RWPE2 (cell line): ENCODE results near the gene PRKD2.

ENCODE experiments used
- ATAC-seq: fragments of 200-7000 bp; cut with Tn5 transposase; 3 replicates; pipeline ENCODE4 v1.9.1; 2021; ENCODE audit warnings: low read depth
- DNase-seq: peaks from one replicate; pipeline ENCODE4 v3.0.0-alpha.2; 2020; ENCODE audit warnings: low spot score
- H3K27ac ChIP-seq: fragments of 450-650 bp; 2 replicates; pipeline ENCODE4 v1.5.1; 2017; ENCODE audit warnings: mild to moderate bottlenecking; ENCODE audit not compliant: poor library complexity, severe bottlenecking
- H3K27me3 ChIP-seq: fragments of 250-450 bp; sonication (Bioruptor Pico); 2 replicates; pipeline ENCODE4 v1.5.1; 2021; ENCODE audit warnings: mild to moderate bottlenecking, moderate library complexity; ENCODE audit not compliant: insufficient read depth, poor library complexity, severe bottlenecking
- H3K36me3 ChIP-seq: fragments of 250-450 bp; sonication (Bioruptor Pico); 2 replicates; pipeline ENCODE4 v1.5.1; 2020; ENCODE audit warnings: low read depth, mild to moderate bottlenecking, moderate library complexity
- H3K4me1 ChIP-seq: fragments of 250-450 bp; sonication (Bioruptor Pico); 2 replicates; pipeline ENCODE4 v1.5.1; 2021; ENCODE audit warnings: mild to moderate bottlenecking, moderate library complexity; ENCODE audit not compliant: insufficient read depth, poor library complexity, severe bottlenecking
- H3K4me3 ChIP-seq: fragments of 250-450 bp; sonication (Bioruptor Pico); 2 replicates; pipeline ENCODE4 v1.5.1; 2021; ENCODE audit warnings: mild to moderate bottlenecking, moderate library complexity; ENCODE audit not compliant: severe bottlenecking
- H3K9me3 ChIP-seq: fragments of 250-450 bp; sonication (Bioruptor Pico); 2 replicates; pipeline ENCODE4 v1.5.1; 2021; ENCODE audit warnings: mild to moderate bottlenecking, moderate library complexity; ENCODE audit not compliant: severe bottlenecking
- TF ChIP-seq, protein P1 (sequence below): fragments of 450-650 bp; IDR thresholded peaks from one replicate; pipeline ENCODE4 v1.5.1; 2017; ENCODE audit warnings: mild to moderate bottlenecking, moderate library complexity; ENCODE audit not compliant: poor library complexity, severe bottlenecking

Gene PRKD2

GRCh38 chr19:46722004-46722380 lies 5.1 kb upstream of the PRKD2 start:
- Histone ChIP-seq H3K9me3 (no peaks in the 10 kb centered on the region), H3K36me3 (peaks cover 57% of the 10 kb centered on the region), H3K4me3 (no peak overlapping the region), H3K27me3 (no peaks in the 10 kb centered on the region), H3K27ac (no peak overlapping the region), H3K4me1 (peaks cover 5% of the 10 kb centered on the region)
- TF ChIP-seq, protein P1, sequence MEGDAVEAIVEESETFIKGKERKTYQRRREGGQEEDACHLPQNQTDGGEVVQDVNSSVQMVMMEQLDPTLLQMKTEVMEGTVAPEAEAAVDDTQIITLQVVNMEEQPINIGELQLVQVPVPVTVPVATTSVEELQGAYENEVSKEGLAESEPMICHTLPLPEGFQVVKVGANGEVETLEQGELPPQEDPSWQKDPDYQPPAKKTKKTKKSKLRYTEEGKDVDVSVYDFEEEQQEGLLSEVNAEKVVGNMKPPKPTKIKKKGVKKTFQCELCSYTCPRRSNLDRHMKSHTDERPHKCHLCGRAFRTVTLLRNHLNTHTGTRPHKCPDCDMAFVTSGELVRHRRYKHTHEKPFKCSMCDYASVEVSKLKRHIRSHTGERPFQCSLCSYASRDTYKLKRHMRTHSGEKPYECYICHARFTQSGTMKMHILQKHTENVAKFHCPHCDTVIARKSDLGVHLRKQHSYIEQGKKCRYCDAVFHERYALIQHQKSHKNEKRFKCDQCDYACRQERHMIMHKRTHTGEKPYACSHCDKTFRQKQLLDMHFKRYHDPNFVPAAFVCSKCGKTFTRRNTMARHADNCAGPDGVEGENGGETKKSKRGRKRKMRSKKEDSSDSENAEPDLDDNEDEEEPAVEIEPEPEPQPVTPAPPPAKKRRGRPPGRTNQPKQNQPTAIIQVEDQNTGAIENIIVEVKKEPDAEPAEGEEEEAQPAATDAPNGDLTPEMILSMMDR, result no peak
- no peak for DNase-seq
- no peak for ATAC-seq

GRCh38 chr19:46721269-46722003 lies 4.5 kb upstream of the PRKD2 start:
- Histone ChIP-seq H3K4me3 (no peak overlapping the region), H3K27me3 (no peaks in the 10 kb centered on the region), H3K27ac (no peak overlapping the region), H3K4me1 (peaks cover 5% of the 10 kb centered on the region), H3K9me3 (no peaks in the 10 kb centered on the region), H3K36me3 (peaks cover 53% of the 10 kb centered on the region)
- DNase-seq (peak; percentile 64), ATAC-seq (no peak)
- TF ChIP-seq, protein P1, result no peak

DNA sequence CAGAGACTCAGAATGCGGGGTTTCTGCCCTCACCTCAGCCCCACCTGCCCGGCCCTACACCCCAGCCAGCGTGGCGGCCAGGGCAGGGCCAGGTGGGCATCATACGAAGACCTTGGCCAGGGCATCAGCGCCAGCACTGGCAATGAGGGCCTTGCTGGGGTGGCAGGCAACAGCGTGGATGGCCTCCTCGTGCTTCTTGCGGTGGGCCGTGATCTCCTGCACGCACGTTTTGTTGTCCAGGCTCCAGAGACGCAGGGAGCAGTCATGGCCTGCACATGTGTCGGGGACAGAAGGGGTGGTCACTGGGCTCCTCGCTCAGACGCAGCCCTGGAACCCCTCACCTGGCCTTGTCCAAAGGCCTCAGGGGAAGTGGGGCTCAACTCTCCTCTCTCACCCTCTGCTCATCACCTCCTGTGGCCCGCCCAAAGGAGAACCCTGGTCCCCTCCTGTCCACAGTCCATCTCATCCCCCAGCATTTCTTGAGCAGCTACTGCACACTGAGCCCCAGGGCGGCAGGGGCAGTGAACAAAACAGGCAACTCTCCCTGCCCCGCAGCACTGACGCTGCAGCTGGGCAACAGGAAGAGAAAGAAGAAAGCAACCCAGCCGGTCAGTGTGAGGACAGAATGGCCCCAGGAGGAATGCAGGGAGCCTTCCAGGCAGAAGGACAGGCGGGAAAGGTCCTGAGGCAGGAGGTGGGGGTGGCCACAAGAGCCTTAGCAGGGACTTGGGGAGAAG lies 3.8 kb upstream of the PRKD2 start:
- no peaks in the 10 kb centered on the region for H3K9me3 ChIP-seq
- H3K4me3 ChIP-seq, result no peak overlapping the region
- ATAC-seq (no peak), DNase-seq (peak; percentile 52)
- H3K27ac ChIP-seq, result no peak overlapping the region
- H3K36me3 ChIP-seq, result peaks cover 46% of the 10 kb centered on the region
- H3K4me1 ChIP-seq, result peaks cover 5% of the 10 kb centered on the region
- H3K27me3 ChIP-seq, result no peaks in the 10 kb centered on the region
- TF ChIP-seq, protein P1, result no peak

DNA sequence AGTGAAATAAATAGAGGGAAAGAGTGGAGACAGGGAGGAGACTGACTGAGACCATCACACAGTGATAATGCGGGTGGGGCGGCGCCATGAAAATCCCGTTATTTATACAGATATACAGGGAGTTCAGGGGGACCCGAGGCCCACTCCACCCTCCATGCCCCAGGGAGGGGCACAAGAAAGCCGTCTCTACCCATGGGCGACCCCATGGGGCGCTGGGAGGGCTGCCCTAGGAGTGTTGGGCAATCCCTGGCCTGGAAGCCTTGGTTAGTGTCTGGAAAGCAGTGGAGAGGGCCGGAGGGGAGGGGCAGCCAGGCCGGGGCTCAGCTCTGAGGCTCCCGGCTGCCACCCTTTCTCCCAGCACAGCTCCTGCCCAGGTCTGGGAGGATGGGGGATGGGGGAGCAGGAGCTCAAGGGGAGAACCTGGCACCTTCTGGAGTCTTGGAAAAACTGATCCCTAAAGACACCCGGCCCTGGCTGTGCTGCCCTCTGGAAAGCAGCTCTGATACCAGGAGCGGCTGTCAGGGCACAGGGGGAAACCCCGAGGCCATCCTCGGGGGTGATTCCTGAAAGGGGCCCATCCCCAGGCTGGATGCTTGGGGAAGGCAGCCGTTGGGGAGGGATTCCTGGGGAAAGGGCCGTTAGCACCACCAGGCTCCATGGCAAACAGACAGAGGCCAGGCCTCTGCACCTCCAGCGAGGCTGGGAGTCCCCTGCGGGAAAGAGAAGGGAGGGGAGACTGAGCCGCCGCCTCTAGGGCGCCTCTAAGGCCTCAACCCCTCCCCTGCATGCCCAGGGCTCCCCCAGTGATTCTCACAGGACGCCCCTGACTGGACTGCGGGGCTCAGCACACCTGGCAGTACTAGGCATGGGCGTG lies 3.0 kb upstream of the PRKD2 start:
- H3K9me3 ChIP-seq, result no peaks in the 10 kb centered on the region
- H3K27ac ChIP-seq, result no peak overlapping the region
- no peak for ATAC-seq
- TF ChIP-seq, protein P1, result no peak
- no peak overlapping the region for H3K4me3 ChIP-seq
- peak; percentile 34 for DNase-seq
- no peaks in the 10 kb centered on the region for H3K27me3 ChIP-seq
- H3K4me1 ChIP-seq, result peaks cover 9% of the 10 kb centered on the region
- H3K36me3 ChIP-seq, result peaks cover 43% of the 10 kb centered on the region
